ENCODE data around the gene PVRIG.
"Not testable (repeated sequence)": the region's sequence is repeated elsewhere in the genome, so short reads cannot be mapped to it uniquely, and the experiment has no call there.

Gene PVRIG

GRCh38 chr7:100185726-100186125 is 34.0 kb upstream of the PVRIG start:
- Mint-ChIP-seq H3K9me3 (no peaks in the 10 kb centered on the region), H3K27me3 (ENCODE audit: low read depth, poor library complexity) (peaks cover 32% of the 10 kb centered on the region)

GRCh38 chr7:100189061-100189460 is 30.7 kb upstream of the PVRIG start:
- Mint-ChIP-seq H3K36me3 (ENCODE audit: low read depth) (no peaks in the 10 kb centered on the region), H3K4me1 (peaks cover 12% of the 10 kb centered on the region), H3K4me3 (no peak overlapping the region), H3K9me3 (no peaks in the 10 kb centered on the region), H3K27ac (no peak overlapping the region), H3K27me3 (ENCODE audit: low read depth, poor library complexity) (peaks cover 15% of the 10 kb centered on the region)
- DNase-seq: no peak
- TF ChIP-seq CTCF (IDR thresholded peaks at IDR 0.05): no peak

More at GRCh38 chr7:100185726-100186125, 34.0 kb upstream of the PVRIG start:
- DNase-seq: no peak
- Mint-ChIP-seq H3K4me1 (peaks cover 30% of the 10 kb centered on the region), H3K4me3 (no peak overlapping the region), H3K27ac (no peak overlapping the region), H3K36me3 (ENCODE audit: low read depth) (no peaks in the 10 kb centered on the region)
- no peak for TF ChIP-seq CTCF (IDR thresholded peaks at IDR 0.05)

GRCh38 chr7:100190048-100190711 is 29.6 kb upstream of the PVRIG start:
- no peak overlapping the region for H3K4me3 Mint-ChIP-seq
- H3K27me3 Mint-ChIP-seq (ENCODE audit: low read depth, poor library complexity): peaks cover 15% of the 10 kb centered on the region
- H3K36me3 Mint-ChIP-seq (ENCODE audit: low read depth): no peaks in the 10 kb centered on the region
- no peak for TF ChIP-seq CTCF (IDR thresholded peaks at IDR 0.05)
- DNase-seq: no peak
- peaks cover 12% of the 10 kb centered on the region for H3K4me1 Mint-ChIP-seq
- no peaks in the 10 kb centered on the region for H3K9me3 Mint-ChIP-seq
- H3K27ac Mint-ChIP-seq: no peak overlapping the region

GRCh38 chr7:100191775-100192174 is 28.0 kb upstream of the PVRIG start:
- no peaks in the 10 kb centered on the region for H3K9me3 Mint-ChIP-seq
- H3K27ac Mint-ChIP-seq: no peak overlapping the region
- no peak overlapping the region for H3K4me3 Mint-ChIP-seq
- TF ChIP-seq CTCF (IDR thresholded peaks at IDR 0.05): no peak
- H3K36me3 Mint-ChIP-seq (ENCODE audit: low read depth): no peaks in the 10 kb centered on the region
- H3K4me1 Mint-ChIP-seq: peaks cover 5% of the 10 kb centered on the region
- peaks cover 12% of the 10 kb centered on the region for H3K27me3 Mint-ChIP-seq (ENCODE audit: low read depth, poor library complexity)
- no peak for DNase-seq

DNA sequence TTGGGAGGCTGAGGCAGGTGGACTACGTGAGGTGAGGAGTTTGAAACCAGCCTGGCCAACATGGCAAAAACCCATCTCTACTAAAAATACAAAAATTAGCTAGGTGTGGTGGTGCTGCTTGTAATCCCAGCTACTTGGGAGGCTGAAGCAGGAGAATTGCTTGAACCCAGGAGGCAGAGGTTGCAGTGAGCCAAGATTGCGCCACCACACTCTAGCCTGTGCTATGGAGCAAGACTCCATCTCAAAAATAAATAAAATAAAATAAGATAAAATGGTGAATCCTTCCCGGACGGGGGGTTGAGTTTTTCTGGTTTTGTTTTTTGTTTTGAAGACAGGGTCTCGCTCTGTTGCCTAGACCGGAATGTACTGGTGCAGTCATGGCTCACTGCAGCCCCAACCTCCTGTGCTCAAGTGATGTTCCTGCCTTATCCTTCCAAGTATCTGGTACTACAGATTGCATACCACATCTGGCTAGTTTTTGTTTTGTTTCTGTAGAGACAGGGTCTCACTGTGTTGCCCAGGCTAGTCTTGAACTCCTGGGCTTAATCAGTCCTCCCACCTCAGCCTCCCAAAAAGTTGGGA is 27.4 kb upstream of the PVRIG start:
- H3K27me3 Mint-ChIP-seq (ENCODE audit: low read depth, poor library complexity): peaks cover 15% of the 10 kb centered on the region
- DNase-seq; H3K4me3 Mint-ChIP-seq; H3K36me3 Mint-ChIP-seq (ENCODE audit: low read depth); H3K4me1 Mint-ChIP-seq; H3K27ac Mint-ChIP-seq; H3K9me3 Mint-ChIP-seq: not testable (repeated sequence)

DNA sequence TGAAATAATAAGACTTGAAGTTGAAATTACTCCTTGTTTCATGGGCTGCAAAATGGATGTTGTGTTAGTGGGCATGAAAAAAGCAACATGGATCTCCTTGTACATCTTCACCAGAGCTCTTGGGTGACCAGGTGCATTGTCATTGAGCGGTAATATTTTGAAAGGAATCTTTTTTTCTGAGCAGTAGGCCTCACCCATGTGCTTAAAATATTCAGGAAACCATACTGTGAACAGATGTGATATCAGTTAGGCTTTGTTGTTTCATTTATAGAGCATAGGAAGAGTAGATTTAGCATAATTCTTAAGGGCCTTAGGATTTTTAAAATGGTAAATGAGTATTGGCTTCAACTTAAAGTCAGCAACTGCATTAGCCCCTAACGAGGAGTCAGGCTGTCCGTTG is 26.8 kb upstream of the PVRIG start:
- peaks cover 18% of the 10 kb centered on the region for H3K27me3 Mint-ChIP-seq (ENCODE audit: low read depth, poor library complexity)
- DNase-seq: no peak
- H3K4me1 Mint-ChIP-seq: peaks cover 5% of the 10 kb centered on the region
- H3K27ac Mint-ChIP-seq: no peak overlapping the region
- no peak overlapping the region for H3K4me3 Mint-ChIP-seq
- no peaks in the 10 kb centered on the region for H3K9me3 Mint-ChIP-seq
- no peak for TF ChIP-seq CTCF (IDR thresholded peaks at IDR 0.05)
- no peaks in the 10 kb centered on the region for H3K36me3 Mint-ChIP-seq (ENCODE audit: low read depth)
